ENCODE data around the gene SLC35E4. TPM values are rescaled to one million over a fixed set of nuclear protein-coding genes. Genes with fewer than 3 reads are reported as not detected.

SLC35E4 gene
- polyA plus RNA-seq, 1 of the 3 experiments (the other 2 are of a cell fraction), result 2.8 TPM

GRCh38 chr22:30614879-30615278, 20.7 kb upstream of the SLC35E4 start:
- Histone ChIP-seq H2AFZ (ENCODE audit: low read depth) (no peak overlapping the region), H3K79me2 (ENCODE audit: insufficient read depth) (no peaks in the 10 kb centered on the region), H3K36me3 (replicated peaks in 1 of 2; ENCODE audit: control insufficient read depth in 1 of 2, insufficient read depth in 2 of 2, low read length in 1 of 2) (no peaks in the 10 kb centered on the region), H3K9ac (no peak overlapping the region), H3K4me3 (ENCODE audit: low read depth in 2 of 2, low read length in 1 of 2) (no peak overlapping the region), H3K9me3 (no peaks in the 10 kb centered on the region), H3F3A (replicated peaks; ENCODE audit: insufficient read depth) (no peaks in the 10 kb centered on the region), H3K9me2 (no peaks in the 10 kb centered on the region), H3K27ac (ENCODE audit: low read depth in 2 of 2, low read length in 1 of 2) (no peak overlapping the region), H4K20me1 (ENCODE audit: insufficient read depth) (no peaks in the 10 kb centered on the region), H3K4me2 (no peak overlapping the region), H3K4me1 (ENCODE audit: control insufficient read depth in 1 of 2, insufficient read depth in 2 of 2, low read depth in 1 of 2, low read length in 1 of 2) (no peaks in the 10 kb centered on the region), H3K27me3 (ENCODE audit: insufficient read depth) (no peaks in the 10 kb centered on the region)
- TF ChIP-seq CTCF (IDR thresholded peaks at IDR 0.05), result no peak
- no peak for TF ChIP-seq MAX (IDR thresholded peaks at IDR 0.05; ENCODE audit: low read depth)
- no peak for TF ChIP-seq IRF3 (IDR thresholded peaks at IDR 0.05; ENCODE audit: low read depth, low read length)
- no peak for TF ChIP-seq NRF1 (IDR thresholded peaks at IDR 0.05; ENCODE audit: low read depth, low read length)
- TF ChIP-seq USF2 (IDR thresholded peaks at IDR 0.05; ENCODE audit: borderline replicate concordance, low read depth, low read length), result no peak
- TF ChIP-seq RAD21 (IDR thresholded peaks at IDR 0.05; ENCODE audit: low read length), result no peak
- no peak for TF ChIP-seq MXI1 (IDR thresholded peaks at IDR 0.05; ENCODE audit: low read depth, low read length)
- no peak for TF ChIP-seq RCOR1 (IDR thresholded peaks at IDR 0.05; ENCODE audit: low read length)
- no peak for TF ChIP-seq RXRA (IDR thresholded peaks at IDR 0.05; ENCODE audit: borderline replicate concordance, low read depth)
- no peak for TF ChIP-seq ZBTB33 (IDR thresholded peaks at IDR 0.05; ENCODE audit: borderline replicate concordance, low read depth)
- TF ChIP-seq USF1 (IDR thresholded peaks at IDR 0.05; ENCODE audit: borderline replicate concordance, low read depth), result no peak
- TF ChIP-seq JUND (IDR thresholded peaks at IDR 0.05), result no peak
- no peak for TF ChIP-seq TCF12 (IDR thresholded peaks at IDR 0.05)
- TF ChIP-seq GATA2 (CRISPR knock-in tag; IDR thresholded peaks at IDR 0.05), result no peak
- ChIA-PET POLR2A (no interaction called here), CTCF (interaction anchor here (0.7 to 3.9 kb wide), 2 partner anchors 20 to 140 kb away, joined by 3 to 13 read pairs; no protein-coding TSS in a partner anchor)
- DNase-seq, result no peak
